NCI-H446 (cell line): ENCODE results near the gene KRT6B.

Experiments used
- DNase-seq, 2 experiments: peaks; one replicate each; lab custom pipeline; 2025; lab: John Stamatoyannopoulos, UW

Gene KRT6B

GRCh38 chr12:52436000-52436827, 15.7 kb downstream of the KRT6B start:
- no peak for DNase-seq

- no peak for DNase-seq
Observed at GRCh38 chr12:52435659-52435999, 16.3 kb downstream of the KRT6B start.

- no peak for DNase-seq
Observed at GRCh38 chr12:52434760-52435530, 17.0 kb downstream of the KRT6B start.

- DNase-seq = peak in 1 of 2 experiments; percentile 11
Observed at GRCh38 chr12:52434081-52434733, 17.7 kb downstream of the KRT6B start, which contains the start of gene KRT75. KRT75 (minus strand) TSS chr12:52434371; CDS start chr12:52434304, 67 bp downstream.

GRCh38 chr12:52433501-52434080, 18.4 kb downstream of the KRT6B start:
- no peak for DNase-seq

GRCh38 chr12:52432559-52433207, 19.3 kb downstream of the KRT6B start:
- no peak for DNase-seq

GRCh38 chr12:52428121-52428520, 23.8 kb downstream of the KRT6B start:
- no peak for DNase-seq

- no peak for DNase-seq
Observed at GRCh38 chr12:52427083-52427482, 24.9 kb downstream of the KRT6B start.

- no peak for DNase-seq
Observed at GRCh38 chr12:52426034-52426433, 25.9 kb downstream of the KRT6B start.

- DNase-seq = no peak
Observed at GRCh38 chr12:52425466-52425865, 26.5 kb downstream of the KRT6B start.

- no peak for DNase-seq
Observed at GRCh38 chr12:52423661-52424500, 28.1 kb downstream of the KRT6B start.

- no peak for DNase-seq
Observed at GRCh38 chr12:52423035-52423434, 28.9 kb downstream of the KRT6B start.

- no peak for DNase-seq
Observed at GRCh38 chr12:52419656-52420055, 32.3 kb downstream of the KRT6B start.

GRCh38 chr12:52418576-52419110, 33.3 kb downstream of the KRT6B start:
- no peak for DNase-seq

GRCh38 chr12:52417740-52418139, 34.2 kb downstream of the KRT6B start:
- no peak for DNase-seq

GRCh38 chr12:52416795-52417194, 35.2 kb downstream of the KRT6B start:
- no peak for DNase-seq

GRCh38 chr12:52415870-52416750, 35.8 kb downstream of the KRT6B start:
- no peak for DNase-seq

GRCh38 chr12:52414936-52415335, 37.0 kb downstream of the KRT6B start:
- DNase-seq = no peak

GRCh38 chr12:52413782-52414345, 38.1 kb downstream of the KRT6B start:
- no peak for DNase-seq
